SK-N-SH (cell line): Measurements from ENCODE around the gene SCN7A.

Experiments
- EP300 ChIP-seq, 2 experiments: IDR thresholded peaks; 2 replicates each; pipeline versions ENCODE4 v1.4.0 to v1.6.1; 2012; ENCODE audit warnings: borderline replicate concordance in 1 of 2, low read depth in 1 of 2, low read length in 1 of 2
- EZH2phosphoT487 ChIP-seq: fragments of 200-600 bp; sonication (generic); IDR thresholded peaks from 2 replicates; pipeline ENCODE4 v1.6.1; 2017; ENCODE audit warnings: low read depth, mixed run types, mild to moderate bottlenecking, antibody characterized with exemption, moderate library complexity, borderline replicate concordance
- JUND ChIP-seq: IDR thresholded peaks from 2 replicates; pipeline ENCODE4 v1.4.0; 2012
- MEF2A ChIP-seq: IDR thresholded peaks from 2 replicates; pipeline ENCODE4 v1.4.0; 2012; ENCODE audit warnings: low read depth, borderline replicate concordance
- NFIC ChIP-seq: IDR thresholded peaks from 2 replicates; pipeline ENCODE4 v1.4.0; 2012; ENCODE audit warnings: borderline replicate concordance
- RCOR1 ChIP-seq: fragments of 150-350 bp; IDR thresholded peaks from 2 replicates; pipeline ENCODE4 v1.6.1; 2017; ENCODE audit warnings: antibody characterized with exemption, low read length
- RFX5 ChIP-seq: IDR thresholded peaks from 2 replicates; pipeline ENCODE4 v1.6.1; 2012; ENCODE audit warnings: mild to moderate bottlenecking, improper control_type of control experiment, low read length
- SIN3A ChIP-seq: IDR thresholded peaks from 2 replicates; pipeline ENCODE4 v1.6.1; 2012; ENCODE audit warnings: low read depth, mild to moderate bottlenecking, low read length, moderate library complexity, borderline replicate concordance
- TAF1 ChIP-seq: IDR thresholded peaks from 2 replicates; pipeline ENCODE4 v1.6.1; 2012; ENCODE audit warnings: low read depth, mild to moderate bottlenecking, low read length, moderate library complexity, borderline replicate concordance
- YY1 ChIP-seq: IDR thresholded peaks from 2 replicates; pipeline ENCODE4 v1.4.0; 2012; ENCODE audit warnings: low read depth, mild to moderate bottlenecking
- TF ChIP-seq, protein P1 (sequence below): fragments of 200-600 bp; sonication (generic); IDR thresholded peaks from 2 replicates; pipeline ENCODE4 v1.6.1; 2017; ENCODE audit warnings: antibody characterized with exemption, mild to moderate bottlenecking, moderate library complexity

DNA sequence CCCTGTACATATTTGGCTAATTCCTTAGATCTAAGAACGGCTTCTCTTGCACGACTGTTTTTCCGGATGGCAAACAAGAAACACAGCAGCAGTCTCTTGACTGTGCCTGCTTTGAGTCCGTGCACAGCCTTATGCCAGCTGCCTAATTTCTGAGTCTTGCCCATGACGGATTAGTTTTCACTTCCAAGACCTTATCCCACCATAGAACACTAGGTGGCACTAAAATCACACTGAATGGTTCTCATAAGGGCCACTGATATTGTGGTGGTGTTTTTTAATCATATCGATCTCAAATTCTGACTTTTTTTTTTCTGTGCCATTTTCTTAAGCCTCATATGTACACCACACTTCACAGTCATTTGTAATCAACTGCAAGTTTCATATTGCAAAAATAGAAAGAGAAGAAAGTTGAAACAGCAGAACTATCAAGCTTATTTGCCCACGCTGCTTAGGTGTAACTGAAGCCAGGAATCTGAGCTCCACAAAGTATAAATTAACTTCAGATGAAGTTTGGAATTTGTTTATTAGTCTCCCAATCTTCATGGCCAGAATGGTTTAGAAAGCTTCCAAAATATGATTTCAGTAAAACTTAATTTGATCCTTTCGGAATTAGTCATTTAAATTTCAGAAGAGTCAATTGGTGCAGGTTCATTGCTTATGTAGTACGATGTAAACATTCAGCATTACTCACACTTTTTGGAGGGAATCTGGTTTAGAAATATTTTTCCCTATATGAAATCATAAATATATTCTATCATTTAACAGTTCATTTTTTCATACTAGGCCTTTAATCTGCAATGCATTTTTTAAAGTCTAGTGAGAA lies 45.5 kb upstream of the SCN7A start:
- TF ChIP-seq MEF2A (no peak), SIN3A (no peak), JUND (no peak), RFX5 (no peak), RCOR1 (no peak), EP300 (IDR thresholded peaks at IDR 0.05; ENCODE audit: borderline replicate concordance in 1 of 2, low read depth in 1 of 2, low read length in 1 of 2) (no peak), NFIC (no peak), EZH2phosphoT487 (no peak), TAF1 (no peak), YY1 (no peak)
- TF ChIP-seq, protein P1, sequence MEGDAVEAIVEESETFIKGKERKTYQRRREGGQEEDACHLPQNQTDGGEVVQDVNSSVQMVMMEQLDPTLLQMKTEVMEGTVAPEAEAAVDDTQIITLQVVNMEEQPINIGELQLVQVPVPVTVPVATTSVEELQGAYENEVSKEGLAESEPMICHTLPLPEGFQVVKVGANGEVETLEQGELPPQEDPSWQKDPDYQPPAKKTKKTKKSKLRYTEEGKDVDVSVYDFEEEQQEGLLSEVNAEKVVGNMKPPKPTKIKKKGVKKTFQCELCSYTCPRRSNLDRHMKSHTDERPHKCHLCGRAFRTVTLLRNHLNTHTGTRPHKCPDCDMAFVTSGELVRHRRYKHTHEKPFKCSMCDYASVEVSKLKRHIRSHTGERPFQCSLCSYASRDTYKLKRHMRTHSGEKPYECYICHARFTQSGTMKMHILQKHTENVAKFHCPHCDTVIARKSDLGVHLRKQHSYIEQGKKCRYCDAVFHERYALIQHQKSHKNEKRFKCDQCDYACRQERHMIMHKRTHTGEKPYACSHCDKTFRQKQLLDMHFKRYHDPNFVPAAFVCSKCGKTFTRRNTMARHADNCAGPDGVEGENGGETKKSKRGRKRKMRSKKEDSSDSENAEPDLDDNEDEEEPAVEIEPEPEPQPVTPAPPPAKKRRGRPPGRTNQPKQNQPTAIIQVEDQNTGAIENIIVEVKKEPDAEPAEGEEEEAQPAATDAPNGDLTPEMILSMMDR = peak; percentile 94
